SK-N-SH treated with all-trans-retinoic acid at 6 μM for 48 hours (cell line): ENCODE measurements around the gene CASZ1.

ENCODE experiments used
- ATAC-seq: fragments of 200-7000 bp; cut with Tn5 transposase; 3 replicates; pipeline ENCODE4 v1.9.1; 2020; ENCODE audit warnings: mild to moderate bottlenecking, moderate library complexity
- ARNTL ChIP-seq: fragments of 450-650 bp; formaldehyde crosslinking; IDR thresholded peaks from 2 replicates; pipeline ENCODE4 v1.5.0; 2020; ENCODE audit warnings: low read depth, mild to moderate bottlenecking, moderate library complexity, borderline replicate concordance
- BACH2 ChIP-seq: fragments of 250-450 bp; sonication (Bioruptor Pico); IDR thresholded peaks from 2 replicates; pipeline ENCODE4 v1.9.0; 2021; ENCODE audit warnings: mild to moderate bottlenecking, borderline replicate concordance
- CREB5 ChIP-seq: fragments of 250-450 bp; sonication (Bioruptor Pico); IDR thresholded peaks from 2 replicates; pipeline ENCODE4 v1.5.1; 2020; ENCODE audit warnings: low read depth, mild to moderate bottlenecking, moderate library complexity
- ESRRG ChIP-seq: fragments of 250-450 bp; sonication (Bioruptor Pico); IDR thresholded peaks from 2 replicates; pipeline ENCODE4 v1.6.1; 2021; ENCODE audit warnings: mild to moderate bottlenecking
- GLIS3 ChIP-seq: fragments of 250-450 bp; sonication (Bioruptor Pico); IDR thresholded peaks from 2 replicates; pipeline ENCODE4 v1.5.0; 2020; ENCODE audit warnings: mild to moderate bottlenecking, moderate library complexity
- ISL1 ChIP-seq: fragments of 250-450 bp; sonication (Bioruptor Pico); IDR thresholded peaks from 2 replicates; pipeline ENCODE4 v2.1.2; 2022; ENCODE audit warnings: mild to moderate bottlenecking, moderate library complexity
- OSR1 ChIP-seq: fragments of 250-450 bp; sonication (Bioruptor Pico); IDR thresholded peaks from 2 replicates; pipeline ENCODE4 v1.8.0; 2022; ENCODE audit warnings: moderate library complexity, mild to moderate bottlenecking, inconsistent platforms
- PATZ1 ChIP-seq: fragments of 250-450 bp; sonication (Bioruptor Pico); IDR thresholded peaks from 2 replicates; pipeline ENCODE4 v1.8.0; 2020; ENCODE audit warnings: mild to moderate bottlenecking, moderate library complexity, borderline replicate concordance
- PPARA ChIP-seq: fragments of 250-450 bp; sonication (Bioruptor Pico); IDR thresholded peaks from 2 replicates; pipeline ENCODE4 v1.5.0; 2020; ENCODE audit warnings: mild to moderate bottlenecking, borderline replicate concordance
- RARB ChIP-seq: fragments of 250-450 bp; sonication (Bioruptor Pico); IDR thresholded peaks from 2 replicates; pipeline ENCODE4 v1.8.0; 2021; ENCODE audit warnings: mild to moderate bottlenecking, moderate library complexity
- SNAI2 ChIP-seq: fragments of 250-450 bp; sonication (Bioruptor Pico); IDR thresholded peaks from 2 replicates; pipeline ENCODE4 v1.5.0; 2020; ENCODE audit warnings: mild to moderate bottlenecking, moderate library complexity
- TOX ChIP-seq: fragments of 250-450 bp; sonication (Bioruptor Pico); IDR thresholded peaks from 2 replicates; pipeline ENCODE4 v1.8.0; 2021; ENCODE audit warnings: mild to moderate bottlenecking, moderate library complexity, borderline replicate concordance
- TSHZ2 ChIP-seq: fragments of 250-450 bp; sonication (Bioruptor Pico); IDR thresholded peaks from 2 replicates; pipeline ENCODE4 v1.5.0; 2020; ENCODE audit warnings: mild to moderate bottlenecking, moderate library complexity
- ZC3H10 ChIP-seq: fragments of 250-450 bp; sonication (Bioruptor Pico); IDR thresholded peaks from 2 replicates; pipeline ENCODE4 v1.5.1; 2021; ENCODE audit warnings: mild to moderate bottlenecking, moderate library complexity
- ZFP3 ChIP-seq: fragments of 250-450 bp; sonication (Bioruptor Pico); IDR thresholded peaks from 2 replicates; pipeline ENCODE4 v1.5.0; 2020; ENCODE audit warnings: mild to moderate bottlenecking, moderate library complexity
- ZFP30 ChIP-seq: fragments of 450-650 bp; formaldehyde crosslinking; IDR thresholded peaks from 2 replicates; pipeline ENCODE4 v1.5.0; 2022; ENCODE audit warnings: mild to moderate bottlenecking, moderate library complexity
- ZNF565 ChIP-seq: fragments of 450-650 bp; formaldehyde crosslinking; conservative IDR thresholded peaks from 2 replicates; pipeline ENCODE4 v1.5.0; 2020; ENCODE audit warnings: low read depth, mild to moderate bottlenecking, moderate library complexity
- ZNF70 ChIP-seq: fragments of 450-650 bp; formaldehyde crosslinking; IDR thresholded peaks from 2 replicates; pipeline ENCODE4 v1.5.0; 2020; ENCODE audit warnings: mild to moderate bottlenecking, moderate library complexity
- TF ChIP-seq, protein P1 (sequence below): fragments of 250-450 bp; sonication (Bioruptor Pico); IDR thresholded peaks from 2 replicates; pipeline ENCODE4 v1.5.1; 2021; ENCODE audit warnings: mild to moderate bottlenecking, moderate library complexity

The CASZ1 gene

GRCh38 chr1:10806966-10807365 is 10.5 kb upstream of the CASZ1 start:
- ATAC-seq: no peak

GRCh38 chr1:10803971-10804820 is 7.8 kb upstream of the CASZ1 start:
- ATAC-seq: no peak
- no peak for TF ChIP-seq TOX (CRISPR knock-in tag)
- TF ChIP-seq ZNF565 (CRISPR knock-in tag): no peak
- no peak for TF ChIP-seq BACH2 (CRISPR knock-in tag)
- TF ChIP-seq, protein P1, sequence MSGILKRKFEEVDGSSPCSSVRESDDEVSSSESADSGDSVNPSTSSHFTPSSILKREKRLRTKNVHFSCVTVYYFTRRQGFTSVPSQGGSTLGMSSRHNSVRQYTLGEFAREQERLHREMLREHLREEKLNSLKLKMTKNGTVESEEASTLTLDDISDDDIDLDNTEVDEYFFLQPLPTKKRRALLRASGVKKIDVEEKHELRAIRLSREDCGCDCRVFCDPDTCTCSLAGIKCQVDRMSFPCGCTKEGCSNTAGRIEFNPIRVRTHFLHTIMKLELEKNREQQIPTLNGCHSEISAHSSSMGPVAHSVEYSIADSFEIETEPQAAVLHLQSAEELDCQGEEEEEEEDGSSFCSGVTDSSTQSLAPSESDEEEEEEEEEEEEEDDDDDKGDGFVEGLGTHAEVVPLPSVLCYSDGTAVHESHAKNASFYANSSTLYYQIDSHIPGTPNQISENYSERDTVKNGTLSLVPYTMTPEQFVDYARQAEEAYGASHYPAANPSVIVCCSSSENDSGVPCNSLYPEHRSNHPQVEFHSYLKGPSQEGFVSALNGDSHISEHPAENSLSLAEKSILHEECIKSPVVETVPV (CRISPR knock-in tag): no peak
- no peak for TF ChIP-seq ESRRG (CRISPR knock-in tag)
- TF ChIP-seq OSR1 (CRISPR knock-in tag): no peak
- no peak for TF ChIP-seq PPARA (CRISPR knock-in tag)
- TF ChIP-seq CREB5 (CRISPR knock-in tag): no peak
- no peak for TF ChIP-seq ZFP30 (CRISPR knock-in tag)
- TF ChIP-seq ZFP3: no peak
- no peak for TF ChIP-seq SNAI2 (CRISPR knock-in tag)
- TF ChIP-seq ISL1 (CRISPR knock-in tag): no peak
- no peak for TF ChIP-seq ZC3H10 (CRISPR knock-in tag)
- no peak for TF ChIP-seq RARB (CRISPR knock-in tag)
- no peak for TF ChIP-seq TSHZ2 (CRISPR knock-in tag)
- TF ChIP-seq ZNF70 (CRISPR knock-in tag): no peak
- TF ChIP-seq ARNTL (CRISPR knock-in tag): no peak
- TF ChIP-seq PATZ1 (CRISPR knock-in tag): no peak
- no peak for TF ChIP-seq GLIS3 (CRISPR knock-in tag)
- TF ChIP-seq, all 23 proteins: peak for 0

More at GRCh38 chr1:10806966-10807365, 10.5 kb upstream of the CASZ1 start:
- TF ChIP-seq ZNF565 (CRISPR knock-in tag) (no peak), PPARA (CRISPR knock-in tag) (no peak), TOX (CRISPR knock-in tag) (no peak), ESRRG (CRISPR knock-in tag) (no peak), TSHZ2 (CRISPR knock-in tag) (no peak), CREB5 (CRISPR knock-in tag) (no peak), BACH2 (CRISPR knock-in tag) (no peak)
